GM19452 (cell line): ENCODE measurements around the gene PUS3.
"Not testable (repeated sequence)": the region's sequence is repeated elsewhere in the genome, so short reads cannot be mapped to it uniquely, and the experiment has no call there.

Experiments used
- ATAC-seq: cut with Tn5 transposase; IDR thresholded peaks from one replicate; pipeline ENCODE4 v1.9.1; 2021; ENCODE audit not compliant: unreplicated experiment

Gene PUS3

GRCh38 chr11:125922156-125922555 lies 19.1 kb upstream of the PUS3 start:
- ATAC-seq = no peak

GRCh38 chr11:125921042-125921441 lies 18.0 kb upstream of the PUS3 start:
- ATAC-seq = no peak

GRCh38 chr11:125918140-125918840 lies 15.3 kb upstream of the PUS3 start:
- no peak for ATAC-seq

GRCh38 chr11:125916683-125917347 lies 13.8 kb upstream of the PUS3 start:
- no peak for ATAC-seq

GRCh38 chr11:125914601-125915000 lies 11.6 kb upstream of the PUS3 start:
- ATAC-seq = not testable (repeated sequence)

GRCh38 chr11:125910226-125910849 lies 7.3 kb upstream of the PUS3 start:
- no peak for ATAC-seq

GRCh38 chr11:125904678-125905077 lies 1.7 kb upstream of the PUS3 start:
- ATAC-seq = no peak

- ATAC-seq = no peak
Observed at GRCh38 chr11:125903711-125904659, 979 bp upstream of the PUS3 start, which contains the start of gene DDX25. Gene DDX25 (plus strand): TSS chr11:125904508. CDS start chr11:125904518, 10 bp downstream.

GRCh38 chr11:125902277-125902926 lies 604 bp downstream of the PUS3 start:
- no peak for ATAC-seq

- no peak for ATAC-seq
Observed at GRCh38 chr11:125901872-125902271, 1.1 kb downstream of the PUS3 start.

GRCh38 chr11:125892994-125893393 lies 10.0 kb downstream of the PUS3 start:
- no peak for ATAC-seq

GRCh38 chr11:125892071-125892470 lies 10.9 kb downstream of the PUS3 start:
- ATAC-seq = no peak

- no peak for ATAC-seq
Observed at GRCh38 chr11:125890447-125891100, 12.4 kb downstream of the PUS3 start.

GRCh38 chr11:125887373-125888324 lies 15.4 kb downstream of the PUS3 start, which contains the start of gene HYLS1:
Gene HYLS1 (plus strand): TSS chr11:125887668. CDS start chr11:125899369, 11,701 bp downstream.
- ATAC-seq = peak; percentile 85

GRCh38 chr11:125886997-125887372 lies 16.0 kb downstream of the PUS3 start:
- peak; percentile 28 for ATAC-seq

- no peak for ATAC-seq
Observed at GRCh38 chr11:125883375-125883774, 19.6 kb downstream of the PUS3 start.

- ATAC-seq = no peak
Observed at GRCh38 chr11:125881291-125881690, 21.7 kb downstream of the PUS3 start.

GRCh38 chr11:125874556-125875124 lies 28.4 kb downstream of the PUS3 start:
- ATAC-seq = peak; percentile 83
